ENCODE measurements around the gene MAMSTR.

MAMSTR gene

GRCh38 chr19:48746110-48746509 is 26.6 kb upstream of the MAMSTR start:
- DNase-seq (ENCODE audit: low read depth), result no peak

- no peak for DNase-seq (ENCODE audit: low read depth)
Observed at GRCh38 chr19:48745208-48745995, 25.9 kb upstream of the MAMSTR start.

- DNase-seq (ENCODE audit: low read depth), result no peak
Observed at GRCh38 chr19:48742096-48742495, 22.6 kb upstream of the MAMSTR start.

GRCh38 chr19:48741129-48741999 is 21.8 kb upstream of the MAMSTR start:
- DNase-seq (ENCODE audit: low read depth), result no peak

- no peak for DNase-seq (ENCODE audit: low read depth)
Observed at GRCh38 chr19:48740164-48740972, 20.8 kb upstream of the MAMSTR start, which contains the start of gene RASIP1. TSS of gene RASIP1 (minus strand) at chr19:48740610. CDS start at chr19:48740282, 328 bp downstream.

- DNase-seq (ENCODE audit: low read depth), result no peak
Observed at GRCh38 chr19:48739404-48740163, 20.1 kb upstream of the MAMSTR start.

GRCh38 chr19:48738557-48739403 is 19.3 kb upstream of the MAMSTR start:
- no peak for DNase-seq (ENCODE audit: low read depth)

- DNase-seq (ENCODE audit: low read depth), result no peak
Observed at GRCh38 chr19:48737360-48737998, 18.0 kb upstream of the MAMSTR start.

GRCh38 chr19:48735031-48735615 is 15.6 kb upstream of the MAMSTR start:
- no peak for DNase-seq (ENCODE audit: low read depth)

- no peak for DNase-seq (ENCODE audit: low read depth)
Observed at GRCh38 chr19:48734625-48735024, 15.1 kb upstream of the MAMSTR start.

GRCh38 chr19:48731452-48731851 is 11.9 kb upstream of the MAMSTR start:
- no peak for DNase-seq (ENCODE audit: low read depth)

GRCh38 chr19:48728911-48729664 is 9.6 kb upstream of the MAMSTR start:
- no peak for DNase-seq (ENCODE audit: low read depth)

- no peak for DNase-seq (ENCODE audit: low read depth)
Observed at GRCh38 chr19:48726556-48726955, 7.0 kb upstream of the MAMSTR start.

GRCh38 chr19:48724796-48725753 is 5.5 kb upstream of the MAMSTR start:
- peak; percentile 41 for DNase-seq (ENCODE audit: low read depth)

- no peak for DNase-seq (ENCODE audit: low read depth)
Observed at GRCh38 chr19:48722196-48722708, 2.7 kb upstream of the MAMSTR start.

- peak; percentile 97 for DNase-seq (ENCODE audit: low read depth)
Observed at GRCh38 chr19:48720613-48721296, 1.2 kb upstream of the MAMSTR start.

- DNase-seq (ENCODE audit: low read depth), result no peak
Observed at GRCh38 chr19:48720251-48720612, 707 bp upstream of the MAMSTR start.

Data from non-pigmented ciliary epithelial cell (primary cell).